Duodenal mucosa (tissue), 2 donors: ENCODE measurements around the gene TNFSF4.

Experiments
- H3K27ac ChIP-seq: one replicate; pipeline ENCODE4 v1.7.0; 2013; ENCODE audit warnings: low read depth, low read length
- H3K27me3 ChIP-seq, 2 donors: one replicate each; pipeline ENCODE4 v1.7.0; 2013; ENCODE audit warnings: low read length in 2 of 2, control low read depth in 1 of 2; ENCODE audit not compliant: insufficient read depth in 2 of 2, control insufficient read depth in 1 of 2
- H3K36me3 ChIP-seq, 2 donors: one replicate each; pipeline ENCODE4 v1.7.0; 2013; ENCODE audit warnings: low read length in 2 of 2, control low read depth in 1 of 2; ENCODE audit not compliant: insufficient read depth in 2 of 2, control insufficient read depth in 1 of 2
- H3K4me1 ChIP-seq, 2 donors: one replicate each; pipeline ENCODE4 v1.7.0; 2013; ENCODE audit warnings: low read length in 2 of 2, control low read depth in 1 of 2; ENCODE audit not compliant: insufficient read depth in 2 of 2, control insufficient read depth in 1 of 2
- H3K4me3 ChIP-seq, 2 donors: one replicate each; pipeline ENCODE4 v1.7.0; 2013; ENCODE audit warnings: low read length in 2 of 2, low read depth in 1 of 2
- H3K9ac ChIP-seq, 2 donors: one replicate each; pipeline ENCODE4 v1.7.0; 2013; ENCODE audit warnings: low read length in 2 of 2, low read depth in 1 of 2
- H3K9me3 ChIP-seq, 2 donors: one replicate each; pipeline ENCODE4 v1.7.0; 2013; ENCODE audit warnings: low read length in 2 of 2, control low read depth in 1 of 2; ENCODE audit not compliant: control insufficient read depth in 1 of 2

Gene TNFSF4

DNA sequence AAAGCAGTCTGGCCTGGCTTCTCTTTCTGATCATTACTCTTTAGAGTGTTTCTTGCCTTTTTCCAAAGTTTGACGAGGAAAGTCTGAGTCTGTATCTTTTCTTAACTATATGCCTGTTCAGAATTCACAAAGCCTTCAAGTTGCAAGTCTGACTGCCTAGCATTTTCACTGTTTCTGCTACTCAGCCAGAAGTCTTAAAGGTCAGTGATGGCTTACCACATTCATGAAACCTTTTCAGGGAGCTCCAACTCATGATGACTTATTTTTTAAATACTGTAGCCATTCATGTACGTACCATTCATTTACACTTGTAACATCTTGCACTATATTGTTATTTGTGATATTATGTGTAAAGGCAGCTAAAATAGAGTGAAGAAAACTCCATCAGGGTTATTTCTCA, 58.2 kb downstream of the TNFSF4 start:
- H3K27me3 ChIP-seq = no peaks in the 10 kb centered on the region
- H3K4me3 ChIP-seq = no peak overlapping the region
- H3K9me3 ChIP-seq = no peaks in the 10 kb centered on the region
- no peaks in the 10 kb centered on the region for H3K4me1 ChIP-seq
- H3K27ac ChIP-seq = no peak overlapping the region
- H3K36me3 ChIP-seq = no peaks in the 10 kb centered on the region
- H3K9ac ChIP-seq = no peak overlapping the region

DNA sequence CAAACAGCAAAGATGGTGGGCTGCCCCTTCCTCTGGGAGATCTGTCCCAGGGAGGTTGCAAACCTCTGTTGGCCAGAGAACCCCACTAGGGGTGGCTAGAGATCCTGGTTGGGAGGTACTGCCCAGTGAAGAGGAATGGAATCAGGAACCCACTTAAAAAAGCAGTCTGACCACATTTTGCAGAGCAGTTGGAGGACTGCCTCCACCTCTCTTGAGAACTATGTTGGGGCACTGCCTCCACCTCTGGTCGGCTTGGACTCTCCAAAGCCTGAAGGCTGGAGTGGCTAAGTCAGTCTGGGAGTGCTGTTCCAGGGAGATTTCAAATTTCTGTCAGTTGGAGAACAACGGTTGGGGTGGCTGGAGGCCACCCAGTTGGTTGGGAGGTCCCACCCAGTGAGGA, 58.6 kb downstream of the TNFSF4 start:
- H3K27me3 ChIP-seq = no peaks in the 10 kb centered on the region
- no peaks in the 10 kb centered on the region for H3K36me3 ChIP-seq
- H3K9ac ChIP-seq = no peak overlapping the region
- H3K4me1 ChIP-seq = no peaks in the 10 kb centered on the region
- no peak overlapping the region for H3K4me3 ChIP-seq
- H3K9me3 ChIP-seq = no peaks in the 10 kb centered on the region
- H3K27ac ChIP-seq = no peak overlapping the region

DNA sequence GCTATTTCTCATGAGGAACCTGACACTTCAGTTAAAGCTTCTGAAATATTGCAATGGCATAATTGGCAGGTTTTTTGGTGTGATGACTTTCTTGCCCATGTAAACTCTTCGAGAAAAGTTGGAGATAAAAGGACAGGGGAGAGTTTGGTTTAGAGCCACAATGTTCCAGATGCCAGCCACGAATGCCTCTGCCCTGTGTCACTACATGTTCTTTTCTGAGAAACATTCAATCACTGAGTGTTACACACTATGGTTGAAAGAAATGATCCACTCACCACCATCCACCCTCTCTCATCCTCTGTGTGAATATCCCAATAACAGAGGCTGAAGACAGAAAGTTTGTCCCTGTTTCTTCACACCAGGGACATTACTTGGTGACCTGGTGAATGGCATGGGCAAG, 66.4 kb downstream of the TNFSF4 start:
- Histone ChIP-seq H3K27me3 (no peaks in the 10 kb centered on the region), H3K9ac (no peak overlapping the region), H3K9me3 (no peaks in the 10 kb centered on the region), H3K36me3 (no peaks in the 10 kb centered on the region), H3K4me3 (no peak overlapping the region), H3K27ac (no peak overlapping the region), H3K4me1 (no peaks in the 10 kb centered on the region)

DNA sequence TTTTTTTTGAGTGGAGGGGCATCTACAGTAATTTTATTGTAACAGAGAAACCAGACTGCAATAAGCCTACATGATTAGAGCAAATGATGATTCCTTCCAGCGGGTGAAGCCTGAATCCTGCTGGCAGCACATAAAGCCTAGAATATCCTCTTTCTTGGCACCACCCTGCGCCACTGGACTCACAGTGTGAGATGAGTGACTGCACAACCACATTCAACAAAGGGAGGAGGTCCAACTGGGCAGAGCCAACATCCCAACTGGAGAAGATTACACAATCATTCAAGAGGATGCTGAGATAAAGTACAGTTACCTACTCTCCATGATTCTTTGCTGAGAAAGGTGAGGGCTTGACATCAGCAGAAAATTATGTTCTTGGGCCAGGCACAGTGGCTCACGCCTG, 67.4 kb downstream of the TNFSF4 start:
- no peaks in the 10 kb centered on the region for H3K27me3 ChIP-seq
- H3K27ac ChIP-seq = no peak overlapping the region
- H3K4me1 ChIP-seq = peaks cover 0 to 2% of the 10 kb centered on the region in 2 donors
- no peaks in the 10 kb centered on the region for H3K9me3 ChIP-seq
- no peak overlapping the region for H3K4me3 ChIP-seq
- H3K9ac ChIP-seq = no peak overlapping the region
- H3K36me3 ChIP-seq = no peaks in the 10 kb centered on the region

DNA sequence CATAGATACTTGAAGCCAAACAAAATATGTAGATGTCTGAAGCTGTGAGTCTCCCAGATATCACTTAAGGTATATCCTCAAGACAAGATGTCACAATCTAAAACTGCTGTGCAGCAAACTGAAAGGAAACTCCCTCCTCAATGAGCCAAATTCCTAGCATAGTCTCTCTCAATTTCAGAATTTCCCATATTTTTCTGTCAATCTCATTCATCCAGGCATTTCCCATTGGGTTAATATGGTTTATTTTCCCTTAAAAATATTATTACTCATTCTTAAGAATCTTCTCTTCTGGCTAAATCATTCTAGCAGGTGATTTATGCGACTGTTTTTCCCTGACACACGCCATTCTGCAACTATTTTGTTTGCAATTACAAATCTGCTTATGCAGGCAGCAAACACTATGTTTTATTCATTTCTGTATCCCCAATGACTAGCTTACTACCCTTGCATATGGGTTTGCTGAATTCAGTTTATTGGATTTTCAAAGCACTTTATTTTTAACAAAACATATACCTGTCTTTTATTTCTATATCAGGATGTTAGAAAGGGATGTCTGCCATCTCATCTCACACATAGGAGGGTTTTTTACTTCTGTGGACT, 69.9 kb downstream of the TNFSF4 start:
- H3K27me3 ChIP-seq = no peaks in the 10 kb centered on the region

DNA sequence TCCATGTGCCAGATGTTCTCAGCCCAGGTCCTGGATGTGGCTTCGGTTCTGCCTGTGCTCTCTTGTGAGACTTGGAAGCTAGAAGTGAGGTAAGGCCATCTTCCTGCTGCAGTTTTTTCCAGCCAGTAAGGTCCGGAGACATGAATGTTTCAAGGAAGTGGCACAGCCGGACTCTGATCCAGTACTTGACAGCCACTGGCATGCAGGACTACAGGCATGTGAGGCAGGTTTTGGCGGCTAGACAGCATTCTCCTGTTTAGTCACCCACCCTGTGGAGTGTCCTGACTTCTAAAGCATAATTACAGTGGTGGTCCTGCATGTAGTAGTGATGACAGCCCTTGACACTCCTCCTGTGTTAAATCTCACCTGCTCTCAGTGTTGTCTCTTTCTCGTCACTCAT, 72.3 kb downstream of the TNFSF4 start:
- no peak overlapping the region for H3K4me3 ChIP-seq
- H3K9ac ChIP-seq = no peak overlapping the region
- peaks cover 0 to 3% of the 10 kb centered on the region in 2 donors for H3K4me1 ChIP-seq
- H3K27me3 ChIP-seq = no peaks in the 10 kb centered on the region
- H3K27ac ChIP-seq = no peak overlapping the region
- H3K36me3 ChIP-seq = no peaks in the 10 kb centered on the region
- no peaks in the 10 kb centered on the region for H3K9me3 ChIP-seq

More for the DNA sequence above, 69.9 kb downstream of the TNFSF4 start:
- Histone ChIP-seq H3K9me3 (no peaks in the 10 kb centered on the region), H3K9ac (no peak overlapping the region), H3K27ac (no peak overlapping the region), H3K4me1 (peaks cover 0 to 3% of the 10 kb centered on the region in 2 donors), H3K36me3 (no peaks in the 10 kb centered on the region), H3K4me3 (no peak overlapping the region)

DNA sequence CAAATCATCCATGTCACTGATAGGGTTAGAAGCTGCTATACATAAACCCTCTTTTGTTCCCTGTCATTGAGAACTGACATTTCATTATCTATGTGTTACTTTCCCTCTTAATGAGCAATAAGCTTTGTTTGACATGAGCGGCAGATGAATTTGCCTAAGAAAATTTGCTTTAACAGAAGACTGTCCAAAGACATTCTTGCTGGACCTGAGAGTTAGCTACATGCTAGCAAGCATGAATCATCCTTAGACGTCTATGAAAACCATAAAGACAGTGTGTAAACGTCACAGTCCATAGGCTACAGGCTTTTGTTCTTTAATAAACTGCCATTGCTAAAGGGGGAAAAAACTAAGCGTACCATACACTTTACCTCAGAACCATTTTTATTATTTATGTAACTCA, 73.1 kb downstream of the TNFSF4 start:
- Histone ChIP-seq H3K4me1 (peaks cover 0 to 3% of the 10 kb centered on the region in 2 donors), H3K4me3 (no peak overlapping the region), H3K9ac (no peak overlapping the region), H3K27me3 (no peaks in the 10 kb centered on the region), H3K27ac (no peak overlapping the region), H3K9me3 (no peaks in the 10 kb centered on the region), H3K36me3 (no peaks in the 10 kb centered on the region)
